A673 (cell line): ENCODE measurements around the gene PLCG2.

Source experiments
- EZH2 ChIP-seq: fragments of 200-600 bp; sonication (generic); IDR thresholded peaks from 2 replicates; pipeline ENCODE4 v1.6.1; 2017; ENCODE audit warnings: borderline replicate concordance, low read depth, mild to moderate bottlenecking, mixed read lengths, antibody characterized with exemption, low read length; ENCODE audit not compliant: poor library complexity, severe bottlenecking
- TF ChIP-seq, protein P1 (sequence below): fragments of 300-800, 200-600 bp; sonication (generic); conservative IDR thresholded peaks from 2 replicates; pipeline ENCODE4 v1.5.1; 2017; ENCODE audit warnings: low read depth, mild to moderate bottlenecking, antibody characterized with exemption, low read length, moderate library complexity, mixed read lengths

DNA sequence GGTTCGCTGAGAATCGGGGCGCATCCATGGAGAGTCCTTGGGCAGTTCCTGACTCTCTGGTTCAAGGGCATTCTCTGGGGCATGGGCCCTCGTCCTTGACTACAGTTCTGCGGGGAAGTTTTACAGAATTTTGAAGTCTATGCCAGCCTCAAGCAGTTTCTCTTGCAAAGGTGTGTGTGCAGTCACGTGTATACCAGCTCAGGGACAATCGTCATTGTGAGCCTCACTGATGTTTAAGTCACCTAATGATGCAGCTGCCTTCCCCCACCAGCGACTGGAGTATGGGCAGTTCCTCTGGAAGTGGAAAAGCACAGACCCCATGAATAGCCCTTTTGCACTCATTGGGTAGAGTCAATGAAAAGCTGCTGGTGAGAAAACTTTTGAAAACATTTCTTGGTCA lies 1.3 kb downstream of the PLCG2 start:
- TF ChIP-seq, protein P1, sequence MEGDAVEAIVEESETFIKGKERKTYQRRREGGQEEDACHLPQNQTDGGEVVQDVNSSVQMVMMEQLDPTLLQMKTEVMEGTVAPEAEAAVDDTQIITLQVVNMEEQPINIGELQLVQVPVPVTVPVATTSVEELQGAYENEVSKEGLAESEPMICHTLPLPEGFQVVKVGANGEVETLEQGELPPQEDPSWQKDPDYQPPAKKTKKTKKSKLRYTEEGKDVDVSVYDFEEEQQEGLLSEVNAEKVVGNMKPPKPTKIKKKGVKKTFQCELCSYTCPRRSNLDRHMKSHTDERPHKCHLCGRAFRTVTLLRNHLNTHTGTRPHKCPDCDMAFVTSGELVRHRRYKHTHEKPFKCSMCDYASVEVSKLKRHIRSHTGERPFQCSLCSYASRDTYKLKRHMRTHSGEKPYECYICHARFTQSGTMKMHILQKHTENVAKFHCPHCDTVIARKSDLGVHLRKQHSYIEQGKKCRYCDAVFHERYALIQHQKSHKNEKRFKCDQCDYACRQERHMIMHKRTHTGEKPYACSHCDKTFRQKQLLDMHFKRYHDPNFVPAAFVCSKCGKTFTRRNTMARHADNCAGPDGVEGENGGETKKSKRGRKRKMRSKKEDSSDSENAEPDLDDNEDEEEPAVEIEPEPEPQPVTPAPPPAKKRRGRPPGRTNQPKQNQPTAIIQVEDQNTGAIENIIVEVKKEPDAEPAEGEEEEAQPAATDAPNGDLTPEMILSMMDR = no peak
- no peak for TF ChIP-seq EZH2
